ENCODE data around the gene SLC22A15. TPM values are rescaled to one million over a fixed set of nuclear protein-coding genes. Genes with fewer than 3 reads are reported as not detected.
"Not testable (repeated sequence)": the region's sequence is repeated elsewhere in the genome, so short reads cannot be mapped to it uniquely, and the experiment has no call there.

The SLC22A15 gene
- total RNA-seq, 1 donor from 2014 or later, result 17.6 TPM

DNA sequence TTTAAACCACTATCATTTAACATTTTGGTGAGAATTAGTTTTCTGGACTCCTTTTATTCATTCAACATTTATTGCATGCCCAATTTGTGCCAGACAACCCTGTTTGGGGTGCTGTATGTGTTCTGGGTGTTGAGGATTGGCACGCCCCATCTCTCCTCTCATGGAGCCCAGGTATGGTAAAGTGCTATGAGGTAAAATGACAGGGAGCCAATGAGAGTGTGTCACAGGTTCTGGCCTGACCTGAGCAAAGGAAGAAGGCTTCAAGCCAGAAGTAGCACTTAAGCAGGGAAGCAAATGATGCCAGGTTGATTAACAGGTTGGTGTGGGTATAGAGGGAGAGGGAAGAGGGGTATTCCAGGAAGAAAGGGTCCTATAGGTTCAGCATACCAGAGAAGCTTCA is 21.1 kb upstream of the SLC22A15 start:
- Histone ChIP-seq H3K27me3 (ENCODE audit: control insufficient read depth, insufficient read depth, low read length) (no peaks in the 10 kb centered on the region), H3K4me3 (ENCODE audit: low read depth, low read length) (no peak overlapping the region), H3K36me3 (ENCODE audit: control insufficient read depth, insufficient read depth, low read length) (no peaks in the 10 kb centered on the region)
- TF ChIP-seq, protein P1, sequence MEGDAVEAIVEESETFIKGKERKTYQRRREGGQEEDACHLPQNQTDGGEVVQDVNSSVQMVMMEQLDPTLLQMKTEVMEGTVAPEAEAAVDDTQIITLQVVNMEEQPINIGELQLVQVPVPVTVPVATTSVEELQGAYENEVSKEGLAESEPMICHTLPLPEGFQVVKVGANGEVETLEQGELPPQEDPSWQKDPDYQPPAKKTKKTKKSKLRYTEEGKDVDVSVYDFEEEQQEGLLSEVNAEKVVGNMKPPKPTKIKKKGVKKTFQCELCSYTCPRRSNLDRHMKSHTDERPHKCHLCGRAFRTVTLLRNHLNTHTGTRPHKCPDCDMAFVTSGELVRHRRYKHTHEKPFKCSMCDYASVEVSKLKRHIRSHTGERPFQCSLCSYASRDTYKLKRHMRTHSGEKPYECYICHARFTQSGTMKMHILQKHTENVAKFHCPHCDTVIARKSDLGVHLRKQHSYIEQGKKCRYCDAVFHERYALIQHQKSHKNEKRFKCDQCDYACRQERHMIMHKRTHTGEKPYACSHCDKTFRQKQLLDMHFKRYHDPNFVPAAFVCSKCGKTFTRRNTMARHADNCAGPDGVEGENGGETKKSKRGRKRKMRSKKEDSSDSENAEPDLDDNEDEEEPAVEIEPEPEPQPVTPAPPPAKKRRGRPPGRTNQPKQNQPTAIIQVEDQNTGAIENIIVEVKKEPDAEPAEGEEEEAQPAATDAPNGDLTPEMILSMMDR (IDR thresholded peaks at IDR 0.05; ENCODE audit: insufficient read depth, low read length, poor library complexity, severe bottlenecking), result no peak
- no peak for DNase-seq (ENCODE audit: low read depth)

DNA sequence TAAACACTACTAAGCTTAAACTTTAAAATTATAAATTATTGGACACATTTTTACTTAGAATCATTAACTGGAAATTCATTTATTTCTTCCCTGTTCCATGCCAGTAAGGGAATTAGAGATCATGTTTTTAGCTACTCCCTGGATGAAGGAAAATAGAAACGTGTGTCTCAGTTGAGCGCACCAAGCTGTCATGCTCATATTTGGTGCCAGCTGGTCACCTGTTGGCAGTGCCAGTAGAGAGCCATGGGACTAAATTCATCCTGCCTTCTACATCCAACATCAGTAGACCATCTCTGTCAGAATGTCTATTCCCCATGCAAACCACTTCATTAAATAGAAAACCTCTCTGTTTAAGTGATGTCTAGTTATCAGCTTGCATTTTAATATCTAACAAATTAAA is 17.4 kb upstream of the SLC22A15 start:
- Histone ChIP-seq H3K4me3 (ENCODE audit: low read depth, low read length) (no peak overlapping the region), H3K36me3 (ENCODE audit: control insufficient read depth, insufficient read depth, low read length) (no peaks in the 10 kb centered on the region), H3K27me3 (ENCODE audit: control insufficient read depth, insufficient read depth, low read length) (no peaks in the 10 kb centered on the region)
- TF ChIP-seq, protein P1 (IDR thresholded peaks at IDR 0.05; ENCODE audit: insufficient read depth, low read length, poor library complexity, severe bottlenecking), result no peak
- no peak for DNase-seq (ENCODE audit: low read depth)

DNA sequence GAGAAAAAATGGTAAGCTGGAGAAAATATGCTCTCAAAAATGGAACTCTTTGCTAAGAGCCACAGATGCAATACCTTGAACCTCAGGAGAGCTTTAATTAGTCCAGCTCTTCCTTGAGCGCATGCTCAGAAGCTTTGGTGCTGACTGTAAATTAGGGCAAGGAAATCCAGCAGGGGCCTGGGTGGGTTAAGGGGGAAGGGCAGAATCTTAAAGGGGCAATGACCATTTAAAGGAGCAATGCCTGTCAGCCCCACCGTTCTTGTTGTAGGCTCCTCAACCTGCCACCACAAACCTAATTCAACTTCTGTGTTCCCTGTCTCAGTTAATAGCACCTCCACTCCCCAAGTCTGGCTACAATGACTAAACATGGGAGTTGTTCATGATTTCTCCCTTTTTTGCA is 6.8 kb upstream of the SLC22A15 start:
- Histone ChIP-seq H3K36me3 (ENCODE audit: control insufficient read depth, insufficient read depth, low read length) (no peaks in the 10 kb centered on the region), H3K27me3 (ENCODE audit: control insufficient read depth, insufficient read depth, low read length) (no peaks in the 10 kb centered on the region), H3K4me3 (ENCODE audit: low read depth, low read length) (no peak overlapping the region)
- no peak for DNase-seq (ENCODE audit: low read depth)
- TF ChIP-seq, protein P1 (IDR thresholded peaks at IDR 0.05; ENCODE audit: insufficient read depth, low read length, poor library complexity, severe bottlenecking), result no peak

DNA sequence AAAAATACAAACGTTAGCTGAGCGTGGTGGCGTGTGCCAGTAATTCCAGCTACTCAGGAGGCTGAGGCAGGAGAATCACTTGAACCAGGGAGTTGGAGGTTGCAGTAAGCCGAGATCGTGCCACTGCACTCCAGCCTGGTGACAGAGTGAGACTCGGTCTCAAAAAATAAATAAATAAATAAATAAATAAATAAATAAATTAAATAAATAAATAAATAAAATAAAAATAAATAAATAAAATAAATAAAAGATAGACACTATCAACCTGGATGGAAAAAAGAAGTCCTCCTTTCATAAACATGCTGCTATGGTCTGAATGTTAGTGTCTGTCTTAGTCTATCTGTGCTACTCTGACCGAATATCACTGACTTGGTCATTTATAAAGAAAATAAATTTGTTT is 4.5 kb upstream of the SLC22A15 start:
- H3K4me3 ChIP-seq (ENCODE audit: low read depth, low read length); H3K27me3 ChIP-seq (ENCODE audit: control insufficient read depth, insufficient read depth, low read length); H3K36me3 ChIP-seq (ENCODE audit: control insufficient read depth, insufficient read depth, low read length); DNase-seq (ENCODE audit: low read depth): not testable (repeated sequence)

DNA sequence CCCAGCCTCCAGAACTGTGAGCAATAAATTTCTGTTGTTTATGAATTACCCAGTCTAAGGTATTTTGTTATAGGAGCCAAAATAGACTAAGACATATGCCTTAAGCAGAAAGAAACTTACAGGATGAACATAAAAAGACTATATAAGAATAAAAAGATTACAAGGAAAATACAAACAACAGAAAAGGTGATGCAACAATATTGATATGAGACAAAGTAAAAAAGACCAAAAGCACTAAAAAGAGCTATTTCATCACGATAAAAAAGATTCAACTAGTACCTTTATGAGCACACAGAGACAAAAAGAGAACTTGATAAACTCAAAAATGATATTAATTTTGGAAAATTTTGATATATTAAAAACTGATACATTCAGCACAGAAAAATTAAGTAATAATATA is 3.2 kb upstream of the SLC22A15 start:
- no peak overlapping the region for H3K4me3 ChIP-seq (ENCODE audit: low read depth, low read length)
- H3K36me3 ChIP-seq (ENCODE audit: control insufficient read depth, insufficient read depth, low read length), result no peaks in the 10 kb centered on the region
- no peak for DNase-seq (ENCODE audit: low read depth)
- H3K27me3 ChIP-seq (ENCODE audit: control insufficient read depth, insufficient read depth, low read length), result no peaks in the 10 kb centered on the region
- TF ChIP-seq, protein P1 (IDR thresholded peaks at IDR 0.05; ENCODE audit: insufficient read depth, low read length, poor library complexity, severe bottlenecking), result no peak

DNA sequence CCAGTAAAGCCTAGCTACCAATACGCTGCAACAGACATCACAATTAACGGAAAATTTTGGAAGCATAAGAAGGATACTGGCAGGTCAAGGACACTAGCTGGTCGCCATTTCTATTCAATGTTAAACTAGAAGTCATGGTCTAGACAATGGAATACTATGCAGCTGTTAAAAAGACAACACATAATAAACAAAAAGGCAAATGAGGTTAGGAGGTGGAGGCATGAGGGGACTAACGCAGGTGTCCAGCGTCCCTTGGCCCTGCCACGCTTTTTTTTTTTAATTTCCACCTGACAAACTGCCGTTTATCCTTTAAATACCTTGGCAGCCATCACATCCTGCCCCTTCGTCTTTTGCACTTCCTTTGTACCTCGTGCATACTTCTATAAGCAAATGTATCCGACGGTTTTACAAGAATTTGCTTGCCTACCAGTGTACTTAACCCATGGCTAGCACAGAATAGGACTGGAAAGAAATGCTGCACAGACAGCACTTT is 698 bp upstream of the SLC22A15 start:
- no peak for DNase-seq (ENCODE audit: low read depth)
- TF ChIP-seq, protein P1 (IDR thresholded peaks at IDR 0.05; ENCODE audit: insufficient read depth, low read length, poor library complexity, severe bottlenecking), result no peak
- no peaks in the 10 kb centered on the region for H3K27me3 ChIP-seq (ENCODE audit: control insufficient read depth, insufficient read depth, low read length)
- H3K4me3 ChIP-seq (ENCODE audit: low read depth, low read length), result peak overlapping the region; percentile 58
- no peaks in the 10 kb centered on the region for H3K36me3 ChIP-seq (ENCODE audit: control insufficient read depth, insufficient read depth, low read length)

Data from kidney epithelial cell (primary cell).